GM21526 (cell line): ENCODE data around the gene STAT1.

Experiments
- ATAC-seq: cut with Tn5 transposase; IDR thresholded peaks from one replicate; pipeline ENCODE4 v1.9.1; 2021; ENCODE audit warnings: moderate library complexity; ENCODE audit not compliant: unreplicated experiment, low FRiP score

STAT1 gene

GRCh38 chr2:190986221-190986953, 27.6 kb downstream of the STAT1 start:
- no peak for ATAC-seq

- no peak for ATAC-seq
Measured at GRCh38 chr2:190984595-190984994, 29.4 kb downstream of the STAT1 start.

- no peak for ATAC-seq
Measured at GRCh38 chr2:190982262-190983034, 31.5 kb downstream of the STAT1 start.

GRCh38 chr2:190981733-190982132, 32.2 kb downstream of the STAT1 start:
- ATAC-seq, result no peak

GRCh38 chr2:190981333-190981732, 32.6 kb downstream of the STAT1 start:
- no peak for ATAC-seq

GRCh38 chr2:190980630-190981209, 33.3 kb downstream of the STAT1 start:
- no peak for ATAC-seq

GRCh38 chr2:190979906-190980629, 33.9 kb downstream of the STAT1 start:
- ATAC-seq, result no peak

GRCh38 chr2:190978389-190979053, 35.5 kb downstream of the STAT1 start:
- no peak for ATAC-seq

GRCh38 chr2:190977505-190977904, 36.5 kb downstream of the STAT1 start:
- no peak for ATAC-seq

- ATAC-seq, result no peak
Measured at GRCh38 chr2:190976521-190976920, 37.5 kb downstream of the STAT1 start.

- ATAC-seq, result no peak
Measured at GRCh38 chr2:190974629-190975361, 39.2 kb downstream of the STAT1 start.

- no peak for ATAC-seq
Measured at GRCh38 chr2:190973726-190974628, 40.0 kb downstream of the STAT1 start.

GRCh38 chr2:190973262-190973661, 40.7 kb downstream of the STAT1 start:
- no peak for ATAC-seq

- no peak for ATAC-seq
Measured at GRCh38 chr2:190972846-190973245, 41.1 kb downstream of the STAT1 start.

GRCh38 chr2:190972213-190972612, 41.8 kb downstream of the STAT1 start:
- no peak for ATAC-seq

- no peak for ATAC-seq
Measured at GRCh38 chr2:190970873-190971506, 43.0 kb downstream of the STAT1 start.

GRCh38 chr2:190970160-190970559, 43.8 kb downstream of the STAT1 start:
- ATAC-seq, result no peak

GRCh38 chr2:190968522-190968921, 45.4 kb downstream of the STAT1 start:
- no peak for ATAC-seq
